ENCODE measurements around the gene TRHDE. TPM values are rescaled to one million over a fixed set of nuclear protein-coding genes. Genes with fewer than 3 reads are reported as not detected.

Gene TRHDE
- under 1 TPM in 1 of 5 donors, not detected in 4; 0.23 TPM for total RNA-seq
- total RNA-seq (2013), result not detected
- total RNA-seq, result 0 to 0.06 (median 0) reads per million in 29 experiments

- H3K36me3 Mint-ChIP-seq, result no peaks in the 10 kb centered on the region
- CTCF ChIA-PET, result no interaction called here
- Histone ChIP-seq H3K4me1 (ENCODE audit: control insufficient read depth in 1 of 2, extremely low read depth in 1 of 2, insufficient read depth in 2 of 2, low read length in 2 of 2) (no peaks in the 10 kb centered on the region), H3K9me3 (no peaks in the 10 kb centered on the region), H3K27me3 (replicated peaks in 1 of 2; ENCODE audit: control insufficient read depth in 2 of 2, extremely low read depth in 1 of 2, insufficient read depth in 2 of 2, low read length in 1 of 2) (peaks cover 8 to 28% of the 10 kb centered on the region in 2 experiments), H3K4me3 (ENCODE audit: control insufficient read depth in 1 of 2, extremely low read depth in 1 of 2, low read length in 1 of 2) (no peak within 1 kb of the TSS), H3K36me3 (ENCODE audit: control insufficient read depth in 2 of 2, extremely low read depth in 1 of 2, insufficient read depth in 1 of 2, low read length in 1 of 2) (no peaks in the 10 kb centered on the region), H3K27ac (ENCODE audit: low read length) (no peak within 1 kb of the TSS)
- WGBS (ENCODE audit: insufficient coverage), result 3% methylated on average over 40 of the region's 60 CpGs
- POLR2A ChIA-PET, result no interaction called here
- no peak for DNase-seq
- peaks cover 0 to 5% (median 5%) of the 10 kb centered on the region in 3 donors for H3K4me1 Mint-ChIP-seq
- no peak within 1 kb of the TSS for H3K27ac Mint-ChIP-seq
- peaks cover 36 to 46% of the 10 kb centered on the region in 2 donors for H3K27me3 Mint-ChIP-seq
- H3K9me3 Mint-ChIP-seq, result no peaks in the 10 kb centered on the region
- ATAC-seq (replicated peaks in 1 of 4), result no peak
- peak within 1 kb of the TSS in 1 of 3 donors; percentile 17 for H3K4me3 Mint-ChIP-seq
Observed at GRCh38 chr12:72272091-72272661, at the start of gene TRHDE. TRHDE (plus strand) TSS chr12:72272370; CDS start chr12:72272644, 274 bp downstream.

- Histone ChIP-seq H3K9me3 (no peaks in the 10 kb centered on the region), H3K4me3 (ENCODE audit: control insufficient read depth in 1 of 2, extremely low read depth in 1 of 2, low read length in 1 of 2) (no peak overlapping the region), H3K27me3 (replicated peaks in 1 of 2; ENCODE audit: control insufficient read depth in 2 of 2, extremely low read depth in 1 of 2, insufficient read depth in 2 of 2, low read length in 1 of 2) (no peaks in the 10 kb centered on the region), H3K27ac (ENCODE audit: low read length) (no peak overlapping the region), H3K36me3 (ENCODE audit: control insufficient read depth in 2 of 2, extremely low read depth in 1 of 2, insufficient read depth in 1 of 2, low read length in 1 of 2) (no peaks in the 10 kb centered on the region), H3K4me1 (ENCODE audit: control insufficient read depth in 1 of 2, extremely low read depth in 1 of 2, insufficient read depth in 2 of 2, low read length in 2 of 2) (no peaks in the 10 kb centered on the region)
- WGBS (ENCODE audit: insufficient coverage), result no CpG with 5 or more reads among the region's 1 CpG
- Mint-ChIP-seq H3K27ac (no peak overlapping the region), H3K4me3 (no peak overlapping the region), H3K9me3 (no peaks in the 10 kb centered on the region), H3K27me3 (no peaks in the 10 kb centered on the region), H3K36me3 (no peaks in the 10 kb centered on the region), H3K4me1 (no peaks in the 10 kb centered on the region)
- POLR2A ChIA-PET, result no interaction called here
- DNase-seq, result no peak
- no peak for ATAC-seq (replicated peaks in 1 of 4)
- CTCF ChIA-PET, result no interaction called here
Observed at GRCh38 chr12:72226510-72226909, 45.7 kb upstream of the TRHDE start.

GRCh38 chr12:72228424-72228823 is 43.7 kb upstream of the TRHDE start:
- CTCF ChIA-PET, result no interaction called here
- no peak overlapping the region for H3K4me3 Mint-ChIP-seq
- POLR2A ChIA-PET, result no interaction called here
- no peaks in the 10 kb centered on the region for H3K4me1 Mint-ChIP-seq
- no peaks in the 10 kb centered on the region for H3K36me3 Mint-ChIP-seq
- no peaks in the 10 kb centered on the region for H3K27me3 ChIP-seq (replicated peaks in 1 of 2; ENCODE audit: control insufficient read depth in 2 of 2, extremely low read depth in 1 of 2, insufficient read depth in 2 of 2, low read length in 1 of 2)
- H3K4me3 ChIP-seq (ENCODE audit: control insufficient read depth in 1 of 2, extremely low read depth in 1 of 2, low read length in 1 of 2), result no peak overlapping the region
- no peaks in the 10 kb centered on the region for H3K27me3 Mint-ChIP-seq
- no peak overlapping the region for H3K27ac ChIP-seq (ENCODE audit: low read length)
- no peak for DNase-seq
- H3K36me3 ChIP-seq (ENCODE audit: control insufficient read depth in 2 of 2, extremely low read depth in 1 of 2, insufficient read depth in 1 of 2, low read length in 1 of 2), result no peaks in the 10 kb centered on the region
- H3K4me1 ChIP-seq (ENCODE audit: control insufficient read depth in 1 of 2, extremely low read depth in 1 of 2, insufficient read depth in 2 of 2, low read length in 2 of 2), result no peaks in the 10 kb centered on the region
- H3K9me3 ChIP-seq, result no peaks in the 10 kb centered on the region
- H3K9me3 Mint-ChIP-seq, result no peaks in the 10 kb centered on the region
- no peak for ATAC-seq (replicated peaks in 1 of 4)
- H3K27ac Mint-ChIP-seq, result no peak overlapping the region

- H3K4me1 ChIP-seq (ENCODE audit: control insufficient read depth in 1 of 2, extremely low read depth in 1 of 2, insufficient read depth in 2 of 2, low read length in 2 of 2), result no peaks in the 10 kb centered on the region
- H3K4me3 ChIP-seq (ENCODE audit: control insufficient read depth in 1 of 2, extremely low read depth in 1 of 2, low read length in 1 of 2), result no peak overlapping the region
- Mint-ChIP-seq H3K4me1 (no peaks in the 10 kb centered on the region), H3K9me3 (no peaks in the 10 kb centered on the region), H3K27me3 (no peaks in the 10 kb centered on the region), H3K4me3 (no peak overlapping the region), H3K36me3 (no peaks in the 10 kb centered on the region), H3K27ac (no peak overlapping the region)
- POLR2A ChIA-PET, result no interaction called here
- no CpG with 5 or more reads among the region's 4 CpGs for WGBS (ENCODE audit: insufficient coverage)
- no peaks in the 10 kb centered on the region for H3K36me3 ChIP-seq (ENCODE audit: control insufficient read depth in 2 of 2, extremely low read depth in 1 of 2, insufficient read depth in 1 of 2, low read length in 1 of 2)
- H3K9me3 ChIP-seq, result no peaks in the 10 kb centered on the region
- no peak for DNase-seq
- no peak overlapping the region for H3K27ac ChIP-seq (ENCODE audit: low read length)
- H3K27me3 ChIP-seq (replicated peaks in 1 of 2; ENCODE audit: control insufficient read depth in 2 of 2, extremely low read depth in 1 of 2, insufficient read depth in 2 of 2, low read length in 1 of 2), result no peaks in the 10 kb centered on the region
- no peak for ATAC-seq (replicated peaks in 1 of 4)
- CTCF ChIA-PET, result no interaction called here
Observed at GRCh38 chr12:72230589-72230988, 41.6 kb upstream of the TRHDE start.

- no peak for ATAC-seq (replicated peaks in 1 of 4)
- no peaks in the 10 kb centered on the region for H3K4me1 Mint-ChIP-seq
Observed at GRCh38 chr12:72234886-72235285, 37.3 kb upstream of the TRHDE start.

GRCh38 chr12:72236071-72236705 is 36.0 kb upstream of the TRHDE start:
- Histone ChIP-seq H3K9me3 (no peaks in the 10 kb centered on the region), H3K27me3 (replicated peaks in 1 of 2; ENCODE audit: control insufficient read depth in 2 of 2, extremely low read depth in 1 of 2, insufficient read depth in 2 of 2, low read length in 1 of 2) (no peaks in the 10 kb centered on the region), H3K4me1 (ENCODE audit: control insufficient read depth in 1 of 2, extremely low read depth in 1 of 2, insufficient read depth in 2 of 2, low read length in 2 of 2) (no peaks in the 10 kb centered on the region), H3K4me3 (ENCODE audit: control insufficient read depth in 1 of 2, extremely low read depth in 1 of 2, low read length in 1 of 2) (no peak overlapping the region), H3K27ac (ENCODE audit: low read length) (no peak overlapping the region), H3K36me3 (ENCODE audit: control insufficient read depth in 2 of 2, extremely low read depth in 1 of 2, insufficient read depth in 1 of 2, low read length in 1 of 2) (no peaks in the 10 kb centered on the region)
- Mint-ChIP-seq H3K36me3 (no peaks in the 10 kb centered on the region), H3K27ac (no peak overlapping the region), H3K9me3 (peaks cover 2 to 13% (median 8%) of the 10 kb centered on the region in 3 donors), H3K4me3 (no peak overlapping the region), H3K4me1 (no peaks in the 10 kb centered on the region), H3K27me3 (no peaks in the 10 kb centered on the region)
- no CpG with 5 or more reads among the region's 1 CpG for WGBS (ENCODE audit: insufficient coverage)
- no peak for DNase-seq
- ATAC-seq (replicated peaks in 1 of 4), result no peak
- CTCF ChIA-PET, result no interaction called here
- POLR2A ChIA-PET, result no interaction called here

More at GRCh38 chr12:72234886-72235285, 37.3 kb upstream of the TRHDE start:
- H3K27ac ChIP-seq (ENCODE audit: low read length), result no peak overlapping the region
- Mint-ChIP-seq H3K9me3 (peaks cover 2 to 8% (median 5%) of the 10 kb centered on the region in 3 donors), H3K36me3 (no peaks in the 10 kb centered on the region), H3K27ac (no peak overlapping the region), H3K4me3 (no peak overlapping the region), H3K27me3 (no peaks in the 10 kb centered on the region)
- H3K27me3 ChIP-seq (replicated peaks in 1 of 2; ENCODE audit: control insufficient read depth in 2 of 2, extremely low read depth in 1 of 2, insufficient read depth in 2 of 2, low read length in 1 of 2), result no peaks in the 10 kb centered on the region
- ChIA-PET POLR2A (no interaction called here), CTCF (no interaction called here)
- no peak for DNase-seq
- H3K4me3 ChIP-seq (ENCODE audit: control insufficient read depth in 1 of 2, extremely low read depth in 1 of 2, low read length in 1 of 2), result no peak overlapping the region
- H3K9me3 ChIP-seq, result no peaks in the 10 kb centered on the region
- H3K4me1 ChIP-seq (ENCODE audit: control insufficient read depth in 1 of 2, extremely low read depth in 1 of 2, insufficient read depth in 2 of 2, low read length in 2 of 2), result no peaks in the 10 kb centered on the region
- no CpG with 5 or more reads among the region's 2 CpGs for WGBS (ENCODE audit: insufficient coverage)
- H3K36me3 ChIP-seq (ENCODE audit: control insufficient read depth in 2 of 2, extremely low read depth in 1 of 2, insufficient read depth in 1 of 2, low read length in 1 of 2), result no peaks in the 10 kb centered on the region

Data from T-cell (primary cell).